ENCODE measurements around the gene GCGR. TPM values are rescaled to one million over a fixed set of nuclear protein-coding genes. Genes with fewer than 3 reads are reported as not detected.

Gene GCGR
- total RNA-seq, 2 donors from 2014 or later = 0.52 to 5.3 TPM

DNA sequence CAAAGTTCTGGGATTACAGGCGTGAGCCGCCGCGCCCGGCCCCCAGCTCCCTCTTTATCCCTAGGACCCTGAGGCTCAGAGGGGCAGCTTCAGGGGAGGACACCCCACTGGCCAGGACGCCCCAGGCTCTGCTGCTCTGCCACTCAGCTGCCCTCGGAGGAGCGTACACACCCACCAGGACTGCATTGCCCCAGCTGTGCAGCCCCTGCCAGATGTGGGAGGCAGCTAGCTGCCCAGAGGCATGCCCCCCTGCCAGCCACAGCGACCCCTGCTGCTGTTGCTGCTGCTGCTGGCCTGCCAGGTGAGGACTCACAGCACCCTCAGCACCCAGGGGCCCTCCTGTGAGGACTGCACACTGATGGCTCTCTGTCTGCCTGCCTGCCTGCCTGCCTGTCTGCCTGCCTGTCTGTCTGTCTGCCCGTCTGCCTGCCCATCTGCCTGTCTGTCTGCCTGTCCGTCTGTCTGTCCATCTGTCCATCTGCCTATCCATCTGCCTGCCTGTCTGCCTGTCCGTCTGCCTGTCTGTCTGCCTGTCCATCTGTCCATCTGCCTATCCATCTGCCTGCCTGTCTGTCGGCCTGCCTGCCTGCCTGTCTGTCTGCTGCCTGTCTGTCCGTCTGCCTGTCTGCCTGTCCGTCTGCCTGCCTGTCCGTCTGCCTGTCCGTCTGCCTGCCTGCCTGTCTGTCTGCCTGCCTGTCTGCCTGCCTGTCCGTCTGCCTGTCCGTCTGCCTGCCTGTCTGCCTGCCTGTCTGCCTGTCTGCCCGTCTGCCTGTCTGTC, 5.0 kb downstream of the GCGR start:
- intact Hi-C loops (cut with DNase I) = no loop called here
- H3K4me3 ChIP-seq = no peak overlapping the region
- ATAC-seq = no peak
- H3K27ac ChIP-seq = no peak overlapping the region
- no peaks in the 10 kb centered on the region for H3K9me3 ChIP-seq
- no peak for TF ChIP-seq CTCF (IDR thresholded peaks at IDR 0.05)
- TF ChIP-seq POLR2A (IDR thresholded peaks at IDR 0.05) = no peak
- DNase-seq = no peak
- H3K27me3 ChIP-seq = peaks cover 4 to 33% of the 10 kb centered on the region in 2 donors
- H3K4me1 ChIP-seq = peaks cover 16% of the 10 kb centered on the region
- no peaks in the 10 kb centered on the region for H3K36me3 ChIP-seq (replicated peaks in 1 of 2; ENCODE audit: insufficient read depth in 1 of 2, low read depth in 2 of 2)
- WGBS, 2 donors = 57 to 60% methylated on average over 12 to 16 of the region's 20 CpGs

- Histone ChIP-seq H3K27ac (no peak overlapping the region), H3K4me3 (no peak overlapping the region), H3K27me3 (peaks cover 3 to 27% of the 10 kb centered on the region in 2 donors), H3K9me3 (no peaks in the 10 kb centered on the region), H3K36me3 (replicated peaks in 1 of 2; ENCODE audit: insufficient read depth in 1 of 2, low read depth in 2 of 2) (no peaks in the 10 kb centered on the region), H3K4me1 (peaks cover 10% of the 10 kb centered on the region)
- 62 to 67% methylated on average over 4 to 6 of the region's 7 CpGs for WGBS, 2 donors
- ATAC-seq = no peak
- DNase-seq = no peak
- intact Hi-C loops (cut with DNase I) = no loop called here
- TF ChIP-seq CTCF (IDR thresholded peaks at IDR 0.05) (no peak), POLR2A (IDR thresholded peaks at IDR 0.05) (no peak)
Observed at GRCh38 chr17:81809556-81809998, 5.6 kb downstream of the GCGR start.

DNA sequence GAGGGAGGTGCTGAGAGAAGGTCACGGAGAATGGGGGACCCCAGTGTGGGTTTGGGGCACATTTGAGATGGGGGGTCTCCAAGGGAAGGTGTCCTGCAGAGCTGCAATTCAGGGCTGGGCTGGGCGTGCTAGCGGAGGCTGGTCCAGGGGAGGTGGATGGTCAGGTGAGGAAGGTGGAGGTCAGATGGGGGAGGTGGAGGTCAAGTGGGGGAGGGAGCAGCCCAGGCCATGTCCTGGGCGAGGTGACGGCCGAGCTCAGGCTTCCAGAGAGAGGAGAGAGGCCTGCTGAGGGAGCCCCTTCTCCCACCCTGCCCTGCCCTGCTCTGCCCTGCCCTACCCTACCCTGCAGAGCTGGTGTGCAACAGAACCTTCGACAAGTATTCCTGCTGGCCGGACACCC, 6.5 kb downstream of the GCGR start:
- DNase-seq (no peak), ATAC-seq (no peak)
- Histone ChIP-seq H3K36me3 (replicated peaks in 1 of 2; ENCODE audit: insufficient read depth in 1 of 2, low read depth in 2 of 2) (no peaks in the 10 kb centered on the region), H3K4me3 (no peak overlapping the region), H3K4me1 (peaks cover 9% of the 10 kb centered on the region), H3K9me3 (no peaks in the 10 kb centered on the region), H3K27ac (no peak overlapping the region), H3K27me3 (peaks cover 0 to 19% of the 10 kb centered on the region in 2 donors)
- 63 to 70% methylated on average over 6 to 8 of the region's 8 CpGs for WGBS, 2 donors
- TF ChIP-seq CTCF (IDR thresholded peaks at IDR 0.05) = no peak
- TF ChIP-seq POLR2A (IDR thresholded peaks at IDR 0.05) = no peak
- intact Hi-C loops (cut with DNase I) = no loop called here

DNA sequence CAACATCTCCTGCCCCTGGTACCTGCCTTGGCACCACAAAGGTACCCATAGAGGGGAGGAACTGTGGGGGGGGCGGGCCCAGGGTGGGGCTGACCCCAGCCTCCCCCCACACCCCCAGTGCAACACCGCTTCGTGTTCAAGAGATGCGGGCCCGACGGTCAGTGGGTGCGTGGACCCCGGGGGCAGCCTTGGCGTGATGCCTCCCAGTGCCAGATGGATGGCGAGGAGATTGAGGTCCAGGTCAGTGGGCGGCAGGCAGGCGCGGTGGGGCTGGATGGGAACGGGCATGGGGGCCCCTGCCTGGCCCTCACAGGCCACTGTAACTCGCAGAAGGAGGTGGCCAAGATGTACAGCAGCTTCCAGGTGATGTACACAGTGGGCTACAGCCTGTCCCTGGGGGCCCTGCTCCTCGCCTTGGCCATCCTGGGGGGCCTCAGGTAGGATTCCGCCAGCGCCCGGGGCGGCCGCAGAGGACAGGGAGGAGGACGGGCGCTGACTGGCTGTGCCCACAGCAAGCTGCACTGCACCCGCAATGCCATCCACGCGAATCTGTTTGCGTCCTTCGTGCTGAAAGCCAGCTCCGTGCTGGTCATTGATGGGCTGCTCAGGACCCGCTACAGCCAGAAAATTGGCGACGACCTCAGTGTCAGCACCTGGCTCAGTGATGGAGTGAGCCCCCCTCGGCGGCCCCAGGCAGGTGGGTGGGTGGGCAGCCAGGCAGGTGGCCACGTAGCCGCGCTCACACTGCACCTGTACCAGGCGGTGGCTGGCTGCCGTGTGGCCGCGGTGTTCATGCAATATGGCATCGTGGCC, 7.1 kb downstream of the GCGR start:
- no peak for DNase-seq
- intact Hi-C loops (cut with DNase I) = no loop called here
- Histone ChIP-seq H3K4me3 (no peak overlapping the region), H3K4me1 (peaks cover 11% of the 10 kb centered on the region), H3K36me3 (replicated peaks in 1 of 2; ENCODE audit: insufficient read depth in 1 of 2, low read depth in 2 of 2) (no peaks in the 10 kb centered on the region), H3K27ac (no peak overlapping the region), H3K9me3 (no peaks in the 10 kb centered on the region), H3K27me3 (peaks cover 0 to 14% of the 10 kb centered on the region in 2 donors)
- no peak for ATAC-seq
- WGBS, 2 donors = 80 to 89% methylated on average over 8 to 33 of the region's 42 CpGs
- TF ChIP-seq POLR2A (IDR thresholded peaks at IDR 0.05) (no peak), CTCF (IDR thresholded peaks at IDR 0.05) (no peak)

Measured in body of pancreas (tissue), 4 donors.